HG03175 (cell line): ENCODE data around the gene DNAI4.

Experiments used
- ATAC-seq: cut with Tn5 transposase; IDR thresholded peaks from one replicate; pipeline ENCODE4 v1.9.1; 2021; ENCODE audit warnings: mild to moderate bottlenecking, moderate library complexity; ENCODE audit not compliant: unreplicated experiment

The DNAI4 gene

GRCh38 chr1:66768965-66769364, 155.7 kb downstream of the DNAI4 start:
- no peak for ATAC-seq

GRCh38 chr1:66767626-66768025, 157.0 kb downstream of the DNAI4 start:
- ATAC-seq: no peak

- ATAC-seq: peak; percentile 80
Observed at GRCh38 chr1:66764994-66765578, 159.6 kb downstream of the DNAI4 start.
